Sigmoid colon (tissue), 7 donors: ENCODE results near the gene SDR42E2. TPM values are rescaled to one million over a fixed set of nuclear protein-coding genes. Genes with fewer than 3 reads are reported as not detected.

ENCODE experiments used
- DNase-seq: peaks from one replicate; pipeline ENCODE4 v3.0.0-alpha.2; 2019
- H3K27ac ChIP-seq, 4 donors: fragments of 200-600 bp; sonication (generic); one replicate each; pipeline ENCODE4 v1.5.1; 2016 to 2019; ENCODE audit warnings: mild to moderate bottlenecking in 1 of 4
- H3K27me3 ChIP-seq, 3 donors: fragments of 200-600 bp; sonication (generic); one replicate each; pipeline ENCODE4 v1.5.1; 2019; ENCODE audit warnings: mild to moderate bottlenecking in 1 of 3
- H3K36me3 ChIP-seq, 4 donors: fragments of 200-600 bp; sonication (generic); one replicate each; pipeline ENCODE4 v1.5.1; 2016 to 2019
- H3K4me1 ChIP-seq, 4 donors: fragments of 200-600 bp; sonication (generic); one replicate each; pipeline ENCODE4 v1.5.1; 2017 to 2019
- H3K4me3 ChIP-seq, 4 donors: fragments of 200-600 bp; sonication (generic); one replicate each; pipeline ENCODE4 v1.5.1; 2017 to 2019; ENCODE audit warnings: mild to moderate bottlenecking in 2 of 4, moderate library complexity in 1 of 4
- H3K9me3 ChIP-seq, 4 donors: fragments of 200-600 bp in 3 of 4; sonication (generic) in 3 of 4; one replicate each; pipeline versions ENCODE4 v1.5.1 to v1.6.1; 2013 to 2019
- EP300 ChIP-seq, 4 donors: sonication (generic); formaldehyde crosslinking; IDR thresholded peaks; one replicate each; pipeline ENCODE4 v1.6.1; 2017; ENCODE audit warnings: antibody characterized with exemption in 4 of 4
- POLR2A ChIP-seq, 2 donors: fragments of 450-650 bp; IDR thresholded peaks; one replicate each; pipeline ENCODE4 v1.6.1; 2016; ENCODE audit warnings: antibody characterized with exemption in 2 of 2, mild to moderate bottlenecking in 2 of 2, moderate library complexity in 2 of 2
- POLR2AphosphoS5 ChIP-seq, 4 donors: sonication (generic); formaldehyde crosslinking; IDR thresholded peaks; one replicate each; pipeline ENCODE4 v1.6.1; 2017; ENCODE audit warnings: antibody characterized with exemption in 4 of 4
- WGBS, 2 donors: extraction: QIAGEN DNeasy Blood & Tissue Kit; methylation state at CpG; one replicate each; pipeline ENCODE4 v1.1.7; 2013; 5-methylcytosine and 5-hydroxymethylcytosine counted together
- intact Hi-C: fragments of 100-400 bp; cut with DNase I; formaldehyde crosslinking; loops from one replicate; pipeline ENCODE4 v1.15.1; 2023
- polyA plus RNA-seq, 3 donors: library from polyadenylated mRNA; stranded (reverse); fragments of 200-250 nt; gene quantifications; one replicate each; pipeline ENCODE4 v1.2.3, GENCODE V29; 2013
- total RNA-seq, 4 donors: library from RNA; depleted of rRNA; stranded (reverse); fragments of >200 nt; gene quantifications; one replicate each; pipeline ENCODE4 v1.1.0, GENCODE V29; 2016
- TF ChIP-seq, protein P1 (sequence below), 4 experiments: fragments of 450-650 bp in 3 of 4; fragments of 200-600 bp in 1 of 4; IDR thresholded peaks; one replicate each; pipeline ENCODE4 v1.5.1; 2016 to 2019; ENCODE audit warnings: antibody characterized with exemption in 4 of 4, mild to moderate bottlenecking in 3 of 4, moderate library complexity in 2 of 4
- donor health status: healthy with polysubstance abuse.
- donor health status: Bipolar disorder and iron deficiency.
- donor health status: healthy.

The SDR42E2 gene
- total and polyA plus RNA-seq, 7 donors, result 0.04 TPM; not detected in 6

DNA sequence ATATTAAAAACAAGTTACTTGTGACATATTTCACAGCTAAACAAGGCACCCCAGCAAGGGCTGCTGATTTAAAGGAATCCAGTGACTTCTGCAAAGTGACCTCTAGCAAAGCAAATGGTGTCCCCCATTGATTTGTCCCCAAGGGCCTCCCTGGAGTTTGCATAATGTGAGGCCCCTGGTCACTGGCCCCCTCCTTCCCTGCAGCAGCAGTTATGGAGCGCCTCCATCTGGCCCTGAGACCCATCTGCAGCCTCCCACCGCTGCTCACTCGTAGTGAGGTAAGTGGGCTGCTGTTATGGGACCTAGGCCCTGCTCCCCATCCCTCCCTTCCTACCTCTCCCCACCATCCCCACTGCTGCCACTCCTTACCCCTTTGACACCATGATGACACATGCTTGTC is 24.2 kb downstream of the SDR42E2 start:
- no peaks in the 10 kb centered on the region for H3K9me3 ChIP-seq
- H3K4me3 ChIP-seq, result no peak overlapping the region
- H3K27me3 ChIP-seq, result no peaks in the 10 kb centered on the region
- intact Hi-C loops, result loop anchor here (5.0 kb wide), 1 partner anchor 99 kb away; no protein-coding TSS in a partner anchor
- WGBS, 2 donors, result 88 to 94% methylated on average over 3 of the region's 3 CpGs
- TF ChIP-seq EP300 (IDR thresholded peaks at IDR 0.05), result no peak
- no peak for TF ChIP-seq POLR2AphosphoS5 (IDR thresholded peaks at IDR 0.05)
- TF ChIP-seq POLR2A (IDR thresholded peaks at IDR 0.05), result no peak
- TF ChIP-seq, protein P1, sequence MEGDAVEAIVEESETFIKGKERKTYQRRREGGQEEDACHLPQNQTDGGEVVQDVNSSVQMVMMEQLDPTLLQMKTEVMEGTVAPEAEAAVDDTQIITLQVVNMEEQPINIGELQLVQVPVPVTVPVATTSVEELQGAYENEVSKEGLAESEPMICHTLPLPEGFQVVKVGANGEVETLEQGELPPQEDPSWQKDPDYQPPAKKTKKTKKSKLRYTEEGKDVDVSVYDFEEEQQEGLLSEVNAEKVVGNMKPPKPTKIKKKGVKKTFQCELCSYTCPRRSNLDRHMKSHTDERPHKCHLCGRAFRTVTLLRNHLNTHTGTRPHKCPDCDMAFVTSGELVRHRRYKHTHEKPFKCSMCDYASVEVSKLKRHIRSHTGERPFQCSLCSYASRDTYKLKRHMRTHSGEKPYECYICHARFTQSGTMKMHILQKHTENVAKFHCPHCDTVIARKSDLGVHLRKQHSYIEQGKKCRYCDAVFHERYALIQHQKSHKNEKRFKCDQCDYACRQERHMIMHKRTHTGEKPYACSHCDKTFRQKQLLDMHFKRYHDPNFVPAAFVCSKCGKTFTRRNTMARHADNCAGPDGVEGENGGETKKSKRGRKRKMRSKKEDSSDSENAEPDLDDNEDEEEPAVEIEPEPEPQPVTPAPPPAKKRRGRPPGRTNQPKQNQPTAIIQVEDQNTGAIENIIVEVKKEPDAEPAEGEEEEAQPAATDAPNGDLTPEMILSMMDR (IDR thresholded peaks at IDR 0.05), result no peak
- no peaks in the 10 kb centered on the region for H3K36me3 ChIP-seq
- DNase-seq, result no peak
- H3K27ac ChIP-seq, result no peak overlapping the region
- peaks cover 0 to 23% (median 18%) of the 10 kb centered on the region in 4 donors for H3K4me1 ChIP-seq

GRCh38 chr16:22188267-22188594 is 25.9 kb downstream of the SDR42E2 start:
- Histone ChIP-seq H3K4me3 (no peak overlapping the region), H3K4me1 (peaks cover 0 to 35% (median 30%) of the 10 kb centered on the region in 4 donors), H3K36me3 (no peaks in the 10 kb centered on the region), H3K9me3 (no peaks in the 10 kb centered on the region), H3K27me3 (no peaks in the 10 kb centered on the region), H3K27ac (peak overlapping the region in 3 of 4 donors; percentile 90 to 96 (median 92))
- 30 to 67% methylated on average over 2 of the region's 2 CpGs for WGBS, 2 donors
- intact Hi-C loops, result loop anchor here (1.0 to 5.0 kb wide), 3 partner anchors 101 to 235 kb away; partner anchors contain the start of genes PDZD9 and UQCRC2
- no peak for DNase-seq
- TF ChIP-seq POLR2A (IDR thresholded peaks at IDR 0.05) (no peak), POLR2AphosphoS5 (IDR thresholded peaks at IDR 0.05) (no peak), EP300 (IDR thresholded peaks at IDR 0.05) (no peak)
- TF ChIP-seq, protein P1 (IDR thresholded peaks at IDR 0.05), result no peak

DNA sequence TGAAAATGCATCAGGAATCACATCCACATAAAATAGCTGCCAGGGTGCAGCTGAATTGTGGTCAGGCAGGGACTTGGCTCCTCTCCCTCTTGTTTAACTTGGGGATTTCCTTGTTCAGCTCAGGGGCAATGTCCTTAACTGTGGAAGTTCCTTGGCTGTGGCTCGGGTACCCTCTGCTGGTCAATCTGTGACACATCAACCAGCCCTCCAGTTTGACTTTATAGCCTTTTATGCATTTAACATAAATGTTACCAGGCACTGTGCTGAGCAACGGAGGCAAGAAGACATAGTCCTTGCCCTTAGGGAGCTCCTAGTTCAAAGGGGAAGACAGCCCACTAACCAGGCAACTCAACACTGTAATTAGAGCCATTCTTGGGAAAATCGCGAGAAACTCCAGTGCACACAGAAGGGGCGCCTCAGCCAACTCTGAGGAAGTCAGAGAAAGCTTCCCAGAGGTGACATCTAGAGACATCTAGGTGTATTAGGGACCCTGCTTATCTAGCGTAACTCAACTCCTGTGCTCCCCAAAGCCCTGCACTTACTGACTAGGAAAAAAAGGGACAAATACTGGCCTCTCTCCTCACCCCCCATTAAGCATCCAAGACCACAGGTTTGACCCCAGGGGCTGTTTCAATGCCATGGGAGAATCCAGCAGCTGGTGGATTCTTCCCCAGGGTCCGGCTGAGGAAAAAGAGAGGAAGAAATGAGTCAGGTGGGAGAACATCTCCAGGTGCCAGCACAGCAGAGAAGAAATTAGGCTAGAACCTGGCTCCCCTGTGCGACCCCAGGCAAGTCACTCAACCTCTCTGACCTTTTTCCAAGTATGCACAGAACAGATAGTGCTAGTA is 26.5 kb downstream of the SDR42E2 start:
- H3K4me3 ChIP-seq, result no peak overlapping the region
- intact Hi-C loops, result loop anchor here (1.0 to 5.0 kb wide), 3 partner anchors 102 to 236 kb away; partner anchors contain the start of genes PDZD9 and UQCRC2

GRCh38 chr16:22189473-22190080 is 27.3 kb downstream of the SDR42E2 start:
- intact Hi-C loops, result loop anchor here (2.0 to 5.0 kb wide), 3 partner anchors 102 to 237 kb away; partner anchors contain the start of genes CDR2 and UQCRC2
- Histone ChIP-seq H3K27ac (peak overlapping the region; percentile 90 to 96 (median 93)), H3K36me3 (no peaks in the 10 kb centered on the region), H3K27me3 (no peaks in the 10 kb centered on the region), H3K9me3 (no peaks in the 10 kb centered on the region), H3K4me1 (peaks cover 0 to 35% (median 30%) of the 10 kb centered on the region in 4 donors), H3K4me3 (peak overlapping the region; percentile 60 to 87 (median 66))
- TF ChIP-seq POLR2A (IDR thresholded peaks at IDR 0.05), result no peak
- TF ChIP-seq EP300 (IDR thresholded peaks at IDR 0.05), result no peak
- TF ChIP-seq, protein P1 (IDR thresholded peaks at IDR 0.05), result no peak
- 1 to 2% methylated on average over 18 of the region's 18 CpGs for WGBS, 2 donors
- peak; percentile 86 for DNase-seq

More for the DNA sequence above, 26.5 kb downstream of the SDR42E2 start:
- no peak for TF ChIP-seq POLR2A (IDR thresholded peaks at IDR 0.05)
- TF ChIP-seq, protein P1 (IDR thresholded peaks at IDR 0.05), result peak in 3 of 4 experiments; percentile 76 to 86 (median 79)
- TF ChIP-seq EP300 (IDR thresholded peaks at IDR 0.05), result no peak
- peak in 1 of 4 donors; percentile 7 for TF ChIP-seq POLR2AphosphoS5 (IDR thresholded peaks at IDR 0.05)
- 24 to 28% methylated on average over 8 of the region's 8 CpGs for WGBS, 2 donors
- Histone ChIP-seq H3K27ac (peak overlapping the region; percentile 90 to 96 (median 93)), H3K4me1 (peaks cover 0 to 35% (median 30%) of the 10 kb centered on the region in 4 donors), H3K9me3 (no peaks in the 10 kb centered on the region), H3K36me3 (no peaks in the 10 kb centered on the region), H3K27me3 (no peaks in the 10 kb centered on the region)
- DNase-seq, result peak; percentile 88
